CD14-positive monocyte (primary cell): Measurements from ENCODE around the gene UQCRH. TPM values are rescaled to one million over a fixed set of nuclear protein-coding genes. Genes with fewer than 3 reads are reported as not detected.

Experiments used
- DNase-seq, 3 donors: peaks; one replicate each; pipeline ENCODE4 v3.0.0-alpha.2; 2011 to 2022
- H2AFZ ChIP-seq: 2 replicates; pipeline ENCODE4 v1.6.0; 2012; ENCODE audit warnings: mild to moderate bottlenecking, low read depth, low read length, inconsistent platforms; ENCODE audit not compliant: insufficient read depth, poor library complexity, severe bottlenecking
- H3K27ac ChIP-seq, 2 donors: 1 replicate in 1 of 2; 2 replicates in 1 of 2; pipeline ENCODE4 v1.5.1; 2012 to 2013; ENCODE audit warnings: low read length in 2 of 2, control low read depth in 1 of 2, inconsistent platforms in 1 of 2, low read depth in 1 of 2, mild to moderate bottlenecking in 1 of 2
- H3K27me3 ChIP-seq, 2 donors: one replicate each; pipeline versions ENCODE4 v1.6.0 to v1.6.1; 2011 to 2013; ENCODE audit warnings: low read length in 2 of 2; ENCODE audit not compliant: control insufficient read depth in 2 of 2, insufficient read depth in 2 of 2
- H3K36me3 ChIP-seq, 2 donors: replicated peaks in 1 of 2; 1 replicate in 1 of 2; 2 replicates in 1 of 2; pipeline versions ENCODE4 v1.5.1 to v1.6.1; 2012 to 2013; ENCODE audit warnings: low read length in 2 of 2, control low read depth in 1 of 2, inconsistent platforms in 1 of 2, mild to moderate bottlenecking in 1 of 2; ENCODE audit not compliant: insufficient read depth in 2 of 2, control insufficient read depth in 1 of 2
- H3K4me1 ChIP-seq, 2 donors: 1 replicate in 1 of 2; 2 replicates in 1 of 2; pipeline versions ENCODE4 v1.5.1 to v1.6.1; 2012 to 2013; ENCODE audit warnings: low read length in 2 of 2, control low read depth in 1 of 2, inconsistent platforms in 1 of 2, mild to moderate bottlenecking in 1 of 2, moderate library complexity in 1 of 2; ENCODE audit not compliant: insufficient read depth in 2 of 2, control insufficient read depth in 1 of 2
- H3K4me2 ChIP-seq: replicated peaks from 2 replicates; pipeline ENCODE3; 2012; ENCODE audit warnings: low read length, moderate library complexity, mild to moderate bottlenecking; ENCODE audit not compliant: poor library complexity, severe bottlenecking; ENCODE audit errors: extremely low read depth
- H3K4me3 ChIP-seq, 3 experiments: fragments of 200-600 bp in 1 of 3; sonication (generic) in 1 of 3; replicated peaks in 1 of 3; 1 replicate in 2 of 3; 2 replicates in 1 of 3; pipeline ENCODE4 v1.5.1; 2011 to 2013; ENCODE audit warnings: low read length in 3 of 3, mild to moderate bottlenecking in 3 of 3, control low read depth in 2 of 3, low read depth in 2 of 3, inconsistent platforms in 1 of 3, moderate library complexity in 1 of 3
- H3K79me2 ChIP-seq: 2 replicates; pipeline ENCODE4 v1.6.0; 2012; ENCODE audit warnings: mild to moderate bottlenecking, control low read depth, inconsistent platforms, low read length, moderate library complexity; ENCODE audit not compliant: insufficient read depth
- H3K9ac ChIP-seq: 2 replicates; pipeline ENCODE4 v1.6.0; 2017; ENCODE audit warnings: low read length, mild to moderate bottlenecking; ENCODE audit not compliant: insufficient read depth, poor library complexity, severe bottlenecking
- H3K9me3 ChIP-seq, 2 donors: replicated peaks in 1 of 2; 1 replicate in 1 of 2; 2 replicates in 1 of 2; pipeline versions ENCODE4 v1.5.1 to v1.6.1; 2012 to 2013; ENCODE audit warnings: low read length in 2 of 2, control low read depth in 1 of 2; ENCODE audit not compliant: control insufficient read depth in 1 of 2, insufficient read depth in 1 of 2
- H4K20me1 ChIP-seq: 2 replicates; pipeline ENCODE4 v1.6.0; 2012; ENCODE audit warnings: mild to moderate bottlenecking, low read length, control low read depth, moderate library complexity; ENCODE audit not compliant: insufficient read depth
- H3K27ac Mint-ChIP-seq, 7 donors: one replicate each; pipeline ENCODE4 v1.8.0; 2020; ENCODE audit warnings: mild to moderate bottlenecking in 7 of 7, mixed read lengths in 7 of 7, moderate library complexity in 6 of 7, inconsistent platforms in 2 of 7
- H3K27me3 Mint-ChIP-seq, 3 donors: one replicate each; pipeline ENCODE4 v1.8.0; 2021 to 2022; ENCODE audit warnings: low read depth in 3 of 3, mild to moderate bottlenecking in 3 of 3, mixed read lengths in 3 of 3, moderate library complexity in 3 of 3, inconsistent platforms in 1 of 3
- H3K36me3 Mint-ChIP-seq, 2 donors: one replicate each; pipeline ENCODE4 v1.8.0; 2020; ENCODE audit warnings: mixed read lengths in 2 of 2, inconsistent platforms in 1 of 2, mild to moderate bottlenecking in 1 of 2
- H3K4me1 Mint-ChIP-seq: one replicate; pipeline ENCODE4 v1.8.0; 2020; ENCODE audit warnings: mild to moderate bottlenecking, mixed read lengths
- H3K4me3 Mint-ChIP-seq, 2 donors: one replicate each; pipeline ENCODE4 v1.8.0; 2020; ENCODE audit warnings: mild to moderate bottlenecking in 2 of 2, mixed read lengths in 2 of 2, moderate library complexity in 1 of 2
- H3K9me3 Mint-ChIP-seq, 7 donors: one replicate each; pipeline ENCODE4 v1.8.0; 2020 to 2022; ENCODE audit warnings: mixed read lengths in 7 of 7, mild to moderate bottlenecking in 6 of 7, moderate library complexity in 6 of 7, inconsistent platforms in 2 of 7
- CTCF ChIP-seq: fragments of 200-600 bp; IDR thresholded peaks from one replicate; pipeline ENCODE4 v1.8.0; 2022; ENCODE audit warnings: antibody characterized with exemption, mild to moderate bottlenecking
- WGBS: methylation state at CpG from one replicate; pipeline ENCODE4 v1.1.5; 2013; ENCODE audit warnings: missing lambda C conversion rate; ENCODE audit not compliant: insufficient coverage; 5-methylcytosine and 5-hydroxymethylcytosine counted together
- intact Hi-C, 2 donors: fragments of 100-400 bp; cut with micrococcal nuclease; formaldehyde crosslinking; loops; one replicate each; pipeline versions ENCODE4 v1.15.0 to v1.15.1; 2023
- polyA plus RNA-seq, 3 donors: library from polyadenylated mRNA; depleted of rRNA in 1 of 3; unstranded in 2 of 3; stranded (reverse) in 1 of 3; fragments of 300-500 nt in 2 of 3; fragments of >200 nt in 1 of 3; fragmentation: Illumina TruSeq in 2 of 3; gene quantifications; 1 replicate in 2 of 3; 2 replicates in 1 of 3; pipeline ENCODE4 v1.2.3, GENCODE V29; 2012 to 2021

Gene UQCRH
- polyA plus RNA-seq, 3 donors, result 261 to 341 (median 266) TPM

GRCh38 chr1:46285730-46286477 lies 17.6 kb upstream of the UQCRH start:
- Mint-ChIP-seq H3K36me3 (peaks cover 64 to 76% of the 10 kb centered on the region in 2 donors), H3K4me3 (peak overlapping the region in 1 of 2 donors; percentile 18), H3K27ac (no peak overlapping the region), H3K4me1 (peaks cover 7% of the 10 kb centered on the region), H3K27me3 (no peaks in the 10 kb centered on the region), H3K9me3 (no peaks in the 10 kb centered on the region)
- WGBS, result 93% methylated on average over 27 of the region's 27 CpGs
- no peak overlapping the region for H3K27ac ChIP-seq
- no peaks in the 10 kb centered on the region for H3K9me3 ChIP-seq
- no peak for DNase-seq
- H3K9ac ChIP-seq, result no peak overlapping the region
- no peak overlapping the region for H3K4me2 ChIP-seq
- no peak overlapping the region for H3K4me3 ChIP-seq
- H3K27me3 ChIP-seq, result no peaks in the 10 kb centered on the region
- peaks cover 49 to 80% of the 10 kb centered on the region in 2 donors for H3K36me3 ChIP-seq
- H3K4me1 ChIP-seq, result peaks cover 0 to 4% of the 10 kb centered on the region in 2 donors
- intact Hi-C loops, result no loop called here
- no peaks in the 10 kb centered on the region for H3K79me2 ChIP-seq
- no peak for TF ChIP-seq CTCF
- no peak overlapping the region for H2AFZ ChIP-seq
- no peaks in the 10 kb centered on the region for H4K20me1 ChIP-seq

GRCh38 chr1:46288485-46289133 lies 14.9 kb upstream of the UQCRH start:
- H3K9me3 Mint-ChIP-seq, result no peaks in the 10 kb centered on the region
- H3K4me1 Mint-ChIP-seq, result peaks cover 7% of the 10 kb centered on the region
- H3K27ac Mint-ChIP-seq, result peak overlapping the region in 4 of 7 donors; percentile 28 to 78 (median 72)
- Histone ChIP-seq H3K4me3 (no peak overlapping the region), H2AFZ (no peak overlapping the region), H3K36me3 (peaks cover 37 to 69% of the 10 kb centered on the region in 2 donors), H3K27me3 (no peaks in the 10 kb centered on the region), H3K4me1 (peaks cover 0 to 4% of the 10 kb centered on the region in 2 donors), H3K79me2 (no peaks in the 10 kb centered on the region), H3K4me2 (no peak overlapping the region), H3K9ac (no peak overlapping the region), H4K20me1 (no peaks in the 10 kb centered on the region), H3K9me3 (no peaks in the 10 kb centered on the region), H3K27ac (peak overlapping the region in 1 of 2 donors; percentile 12)
- intact Hi-C loops, result no loop called here
- H3K27me3 Mint-ChIP-seq, result no peaks in the 10 kb centered on the region
- peaks cover 51 to 66% of the 10 kb centered on the region in 2 donors for H3K36me3 Mint-ChIP-seq
- no peak overlapping the region for H3K4me3 Mint-ChIP-seq
- no peak for DNase-seq
- no peak for TF ChIP-seq CTCF
- WGBS, result no CpG with 5 or more reads among the region's 1 CpG
